ENCODE data around the gene SPNS3. TPM values are rescaled to one million over a fixed set of nuclear protein-coding genes. Genes with fewer than 3 reads are reported as not detected.

SPNS3 gene
- polyA plus RNA-seq, 1 donor from 2014 or later, result not detected

DNA sequence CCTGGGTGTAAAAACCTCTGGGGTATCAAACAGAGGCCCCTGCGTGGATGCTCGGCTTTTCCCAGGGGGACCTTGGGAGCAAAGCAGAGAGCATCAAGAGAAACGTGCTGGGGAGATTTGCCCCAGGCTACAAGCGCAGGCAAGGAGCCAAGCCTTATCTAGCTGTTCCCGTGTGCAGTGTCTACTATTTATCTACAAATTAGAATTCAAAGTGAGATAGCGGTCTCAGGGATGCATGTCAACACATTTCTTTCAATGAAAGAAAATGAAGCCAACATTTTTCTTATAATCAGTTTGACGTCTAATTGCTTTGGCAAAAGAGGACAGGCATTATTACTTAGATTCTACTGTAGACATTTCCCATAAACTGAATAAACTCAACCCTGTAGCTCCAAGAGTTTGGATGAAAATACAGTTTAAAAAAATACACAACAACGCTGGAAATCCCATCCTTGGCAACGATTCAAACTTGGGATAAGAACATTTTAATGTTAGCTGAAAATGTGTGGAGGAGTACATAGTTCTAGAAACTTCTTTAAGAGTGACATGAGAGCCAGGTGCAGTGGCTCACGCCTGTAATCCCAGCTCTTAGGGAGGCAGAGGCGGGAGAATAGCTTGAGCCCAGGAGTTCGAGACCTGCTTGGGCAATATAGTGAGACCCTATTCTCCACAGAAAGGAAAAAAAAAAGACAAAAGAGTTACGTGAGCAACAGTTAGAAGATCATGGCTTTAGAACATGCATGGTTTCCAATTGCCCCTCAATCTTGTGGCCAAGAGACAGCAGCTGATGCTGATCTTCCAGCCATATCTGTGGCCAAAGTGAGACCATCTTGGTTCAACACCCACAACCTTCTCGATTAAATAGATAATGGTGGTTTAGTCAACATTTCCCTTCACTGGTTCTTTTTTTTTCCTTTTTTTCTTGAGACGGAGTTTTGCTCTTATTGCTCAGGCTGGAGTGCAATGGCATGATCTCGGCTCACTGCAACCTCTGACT is 7.2 kb downstream of the SPNS3 start:
- no peaks in the 10 kb centered on the region for H3K36me3 ChIP-seq (ENCODE audit: insufficient read depth, low read length)
- no peaks in the 10 kb centered on the region for H3K27me3 ChIP-seq (ENCODE audit: insufficient read depth, low read depth, low read length)
- H3F3A ChIP-seq (ENCODE audit: insufficient read depth, low read length, poor library complexity, severe bottlenecking), result no peaks in the 10 kb centered on the region
- no peaks in the 10 kb centered on the region for H3K9me3 ChIP-seq (ENCODE audit: low read length)
- H3K4me2 ChIP-seq (ENCODE audit: low read length), result no peak overlapping the region
- no peaks in the 10 kb centered on the region for H3K9me2 ChIP-seq (ENCODE audit: insufficient read depth, low read length)
- no peak overlapping the region for H3K4me3 ChIP-seq (ENCODE audit: low read length)
- TF ChIP-seq MXI1 (conservative IDR thresholded peaks at IDR 0.05; ENCODE audit: poor library complexity, severe bottlenecking) (no peak), EZH2 (IDR thresholded peaks at IDR 0.05; ENCODE audit: borderline replicate concordance, insufficient read depth, low read length, poor library complexity, severe bottlenecking) (no peak), RAD21 (conservative IDR thresholded peaks at IDR 0.05) (no peak), TAF1 (IDR thresholded peaks at IDR 0.05; ENCODE audit: low read depth) (no peak), EP300 (conservative IDR thresholded peaks at IDR 0.05; ENCODE audit: poor library complexity, severe bottlenecking) (no peak), SMC3 (conservative IDR thresholded peaks at IDR 0.05; ENCODE audit: poor library complexity) (no peak), POLR2AphosphoS5 (IDR thresholded peaks at IDR 0.05) (no peak)
- TF ChIP-seq, protein P1, sequence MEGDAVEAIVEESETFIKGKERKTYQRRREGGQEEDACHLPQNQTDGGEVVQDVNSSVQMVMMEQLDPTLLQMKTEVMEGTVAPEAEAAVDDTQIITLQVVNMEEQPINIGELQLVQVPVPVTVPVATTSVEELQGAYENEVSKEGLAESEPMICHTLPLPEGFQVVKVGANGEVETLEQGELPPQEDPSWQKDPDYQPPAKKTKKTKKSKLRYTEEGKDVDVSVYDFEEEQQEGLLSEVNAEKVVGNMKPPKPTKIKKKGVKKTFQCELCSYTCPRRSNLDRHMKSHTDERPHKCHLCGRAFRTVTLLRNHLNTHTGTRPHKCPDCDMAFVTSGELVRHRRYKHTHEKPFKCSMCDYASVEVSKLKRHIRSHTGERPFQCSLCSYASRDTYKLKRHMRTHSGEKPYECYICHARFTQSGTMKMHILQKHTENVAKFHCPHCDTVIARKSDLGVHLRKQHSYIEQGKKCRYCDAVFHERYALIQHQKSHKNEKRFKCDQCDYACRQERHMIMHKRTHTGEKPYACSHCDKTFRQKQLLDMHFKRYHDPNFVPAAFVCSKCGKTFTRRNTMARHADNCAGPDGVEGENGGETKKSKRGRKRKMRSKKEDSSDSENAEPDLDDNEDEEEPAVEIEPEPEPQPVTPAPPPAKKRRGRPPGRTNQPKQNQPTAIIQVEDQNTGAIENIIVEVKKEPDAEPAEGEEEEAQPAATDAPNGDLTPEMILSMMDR (IDR thresholded peaks at IDR 0.05; ENCODE audit: poor library complexity, severe bottlenecking), result no peak
- TF ChIP-seq, protein P2, sequence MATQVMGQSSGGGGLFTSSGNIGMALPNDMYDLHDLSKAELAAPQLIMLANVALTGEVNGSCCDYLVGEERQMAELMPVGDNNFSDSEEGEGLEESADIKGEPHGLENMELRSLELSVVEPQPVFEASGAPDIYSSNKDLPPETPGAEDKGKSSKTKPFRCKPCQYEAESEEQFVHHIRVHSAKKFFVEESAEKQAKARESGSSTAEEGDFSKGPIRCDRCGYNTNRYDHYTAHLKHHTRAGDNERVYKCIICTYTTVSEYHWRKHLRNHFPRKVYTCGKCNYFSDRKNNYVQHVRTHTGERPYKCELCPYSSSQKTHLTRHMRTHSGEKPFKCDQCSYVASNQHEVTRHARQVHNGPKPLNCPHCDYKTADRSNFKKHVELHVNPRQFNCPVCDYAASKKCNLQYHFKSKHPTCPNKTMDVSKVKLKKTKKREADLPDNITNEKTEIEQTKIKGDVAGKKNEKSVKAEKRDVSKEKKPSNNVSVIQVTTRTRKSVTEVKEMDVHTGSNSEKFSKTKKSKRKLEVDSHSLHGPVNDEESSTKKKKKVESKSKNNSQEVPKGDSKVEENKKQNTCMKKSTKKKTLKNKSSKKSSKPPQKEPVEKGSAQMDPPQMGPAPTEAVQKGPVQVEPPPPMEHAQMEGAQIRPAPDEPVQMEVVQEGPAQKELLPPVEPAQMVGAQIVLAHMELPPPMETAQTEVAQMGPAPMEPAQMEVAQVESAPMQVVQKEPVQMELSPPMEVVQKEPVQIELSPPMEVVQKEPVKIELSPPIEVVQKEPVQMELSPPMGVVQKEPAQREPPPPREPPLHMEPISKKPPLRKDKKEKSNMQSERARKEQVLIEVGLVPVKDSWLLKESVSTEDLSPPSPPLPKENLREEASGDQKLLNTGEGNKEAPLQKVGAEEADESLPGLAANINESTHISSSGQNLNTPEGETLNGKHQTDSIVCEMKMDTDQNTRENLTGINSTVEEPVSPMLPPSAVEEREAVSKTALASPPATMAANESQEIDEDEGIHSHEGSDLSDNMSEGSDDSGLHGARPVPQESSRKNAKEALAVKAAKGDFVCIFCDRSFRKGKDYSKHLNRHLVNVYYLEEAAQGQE (IDR thresholded peaks at IDR 0.05; ENCODE audit: borderline replicate concordance), result no peak
- no peaks in the 10 kb centered on the region for H4K20me1 ChIP-seq (ENCODE audit: insufficient read depth)
- no peak overlapping the region for H2AFZ ChIP-seq (ENCODE audit: low read depth, low read length)
- no peak overlapping the region for H3K27ac ChIP-seq (ENCODE audit: low read length)
- no peaks in the 10 kb centered on the region for H3K79me2 ChIP-seq (replicated peaks; ENCODE audit: insufficient read depth, low read length)
- no peak overlapping the region for H3K9ac ChIP-seq (ENCODE audit: low read length)

DNA sequence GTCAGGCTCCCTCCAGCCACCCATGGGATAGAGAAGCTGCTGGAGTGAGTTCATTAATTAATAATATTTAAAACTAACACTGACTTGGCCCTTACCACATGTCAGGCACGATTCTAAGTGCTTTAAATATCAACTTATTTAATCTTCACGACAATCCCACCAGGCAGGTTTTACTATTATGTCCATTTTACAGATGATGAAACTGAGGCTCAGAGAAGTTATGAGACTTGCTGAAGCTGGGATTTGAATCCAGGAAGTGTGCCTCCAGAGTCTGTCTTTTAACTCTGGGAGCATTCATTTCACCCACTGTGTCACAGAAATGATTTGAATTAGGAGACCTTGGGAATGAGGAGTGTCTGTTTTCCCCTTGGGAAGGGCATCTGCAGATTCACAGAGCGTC is 8.8 kb downstream of the SPNS3 start:
- no peak for TF ChIP-seq TAF1 (IDR thresholded peaks at IDR 0.05; ENCODE audit: low read depth)
- TF ChIP-seq POLR2AphosphoS5 (IDR thresholded peaks at IDR 0.05), result no peak
- no peak for TF ChIP-seq EP300 (conservative IDR thresholded peaks at IDR 0.05; ENCODE audit: poor library complexity, severe bottlenecking)
- no peak for TF ChIP-seq EZH2 (IDR thresholded peaks at IDR 0.05; ENCODE audit: borderline replicate concordance, insufficient read depth, low read length, poor library complexity, severe bottlenecking)
- TF ChIP-seq RAD21 (conservative IDR thresholded peaks at IDR 0.05), result no peak
- TF ChIP-seq, protein P2 (IDR thresholded peaks at IDR 0.05; ENCODE audit: borderline replicate concordance), result no peak
- no peak for TF ChIP-seq MXI1 (conservative IDR thresholded peaks at IDR 0.05; ENCODE audit: poor library complexity, severe bottlenecking)
- no peak for TF ChIP-seq SMC3 (conservative IDR thresholded peaks at IDR 0.05; ENCODE audit: poor library complexity)
- TF ChIP-seq, protein P1 (IDR thresholded peaks at IDR 0.05; ENCODE audit: poor library complexity, severe bottlenecking), result no peak
- H3K9me2 ChIP-seq (ENCODE audit: insufficient read depth, low read length), result no peaks in the 10 kb centered on the region

More for the DNA sequence above, 8.8 kb downstream of the SPNS3 start:
- Histone ChIP-seq H3K9ac (ENCODE audit: low read length) (no peak overlapping the region), H3K79me2 (replicated peaks; ENCODE audit: insufficient read depth, low read length) (no peaks in the 10 kb centered on the region), H3K27me3 (ENCODE audit: insufficient read depth, low read depth, low read length) (no peaks in the 10 kb centered on the region), H3K9me3 (ENCODE audit: low read length) (no peaks in the 10 kb centered on the region), H3K36me3 (ENCODE audit: insufficient read depth, low read length) (no peaks in the 10 kb centered on the region), H3K4me2 (ENCODE audit: low read length) (no peak overlapping the region), H3F3A (ENCODE audit: insufficient read depth, low read length, poor library complexity, severe bottlenecking) (no peaks in the 10 kb centered on the region), H2AFZ (ENCODE audit: low read depth, low read length) (no peak overlapping the region), H3K27ac (ENCODE audit: low read length) (no peak overlapping the region), H3K4me3 (ENCODE audit: low read length) (no peak overlapping the region), H4K20me1 (ENCODE audit: insufficient read depth) (no peaks in the 10 kb centered on the region)
